ENCODE results near the gene NXPE2.

The NXPE2 gene

GRCh38 chr11:114666760-114667159, 11.6 kb upstream of the NXPE2 start:
- Histone ChIP-seq H3K9ac (ENCODE audit: low read length) (no peak overlapping the region), H3K9me3 (ENCODE audit: insufficient read depth, low read length) (no peaks in the 10 kb centered on the region), H3K79me2 (ENCODE audit: insufficient read depth, low read length) (no peaks in the 10 kb centered on the region), H3K36me3 (ENCODE audit: low read length) (no peaks in the 10 kb centered on the region), H3K9me2 (replicated peaks; ENCODE audit: insufficient read depth, low read length) (no peaks in the 10 kb centered on the region), H3K4me3 (ENCODE audit: insufficient read depth, low read length, poor library complexity, severe bottlenecking) (no peak overlapping the region), H3K27ac (ENCODE audit: low read depth, low read length) (no peak overlapping the region), H3K27me3 (ENCODE audit: low read length) (no peaks in the 10 kb centered on the region), H4K20me1 (ENCODE audit: low read depth, low read length) (no peaks in the 10 kb centered on the region), H3K4me2 (ENCODE audit: low read depth, low read length, poor library complexity, severe bottlenecking) (no peak overlapping the region), H3F3A (ENCODE audit: insufficient read depth) (no peaks in the 10 kb centered on the region), H2AFZ (ENCODE audit: low read depth, low read length, severe bottlenecking) (no peak overlapping the region)
- no peak for TF ChIP-seq EZH2phosphoT487 (conservative IDR thresholded peaks at IDR 0.05; ENCODE audit: low read length)
- TF ChIP-seq, protein P1, sequence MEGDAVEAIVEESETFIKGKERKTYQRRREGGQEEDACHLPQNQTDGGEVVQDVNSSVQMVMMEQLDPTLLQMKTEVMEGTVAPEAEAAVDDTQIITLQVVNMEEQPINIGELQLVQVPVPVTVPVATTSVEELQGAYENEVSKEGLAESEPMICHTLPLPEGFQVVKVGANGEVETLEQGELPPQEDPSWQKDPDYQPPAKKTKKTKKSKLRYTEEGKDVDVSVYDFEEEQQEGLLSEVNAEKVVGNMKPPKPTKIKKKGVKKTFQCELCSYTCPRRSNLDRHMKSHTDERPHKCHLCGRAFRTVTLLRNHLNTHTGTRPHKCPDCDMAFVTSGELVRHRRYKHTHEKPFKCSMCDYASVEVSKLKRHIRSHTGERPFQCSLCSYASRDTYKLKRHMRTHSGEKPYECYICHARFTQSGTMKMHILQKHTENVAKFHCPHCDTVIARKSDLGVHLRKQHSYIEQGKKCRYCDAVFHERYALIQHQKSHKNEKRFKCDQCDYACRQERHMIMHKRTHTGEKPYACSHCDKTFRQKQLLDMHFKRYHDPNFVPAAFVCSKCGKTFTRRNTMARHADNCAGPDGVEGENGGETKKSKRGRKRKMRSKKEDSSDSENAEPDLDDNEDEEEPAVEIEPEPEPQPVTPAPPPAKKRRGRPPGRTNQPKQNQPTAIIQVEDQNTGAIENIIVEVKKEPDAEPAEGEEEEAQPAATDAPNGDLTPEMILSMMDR (IDR thresholded peaks at IDR 0.05; ENCODE audit: insufficient read depth, low read length, poor library complexity, severe bottlenecking) = no peak

DNA sequence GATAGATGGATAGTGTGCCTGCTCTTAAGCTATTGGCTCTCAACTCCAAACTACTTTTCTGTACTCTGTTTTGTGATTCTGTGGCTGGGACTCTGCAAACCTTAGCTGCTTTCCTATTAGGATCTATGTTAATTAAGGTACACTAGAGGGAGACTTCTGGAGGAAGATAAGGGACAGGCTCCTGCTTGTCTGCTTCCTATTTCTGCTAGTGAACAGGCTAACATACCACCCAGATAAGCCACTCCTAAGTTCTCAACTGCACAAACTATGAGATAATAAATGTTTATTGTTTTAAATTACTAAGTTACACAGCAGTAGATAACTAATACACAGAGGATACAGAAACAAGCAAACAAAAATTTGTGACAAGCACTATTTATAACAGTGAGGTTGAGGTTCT, 10.2 kb upstream of the NXPE2 start:
- TF ChIP-seq, protein P1 (IDR thresholded peaks at IDR 0.05; ENCODE audit: insufficient read depth, low read length, poor library complexity, severe bottlenecking) = no peak
- TF ChIP-seq EZH2phosphoT487 (conservative IDR thresholded peaks at IDR 0.05; ENCODE audit: low read length) = no peak
- Histone ChIP-seq H3K9me2 (replicated peaks; ENCODE audit: insufficient read depth, low read length) (no peaks in the 10 kb centered on the region), H4K20me1 (ENCODE audit: low read depth, low read length) (no peaks in the 10 kb centered on the region), H3K9me3 (ENCODE audit: insufficient read depth, low read length) (no peaks in the 10 kb centered on the region), H2AFZ (ENCODE audit: low read depth, low read length, severe bottlenecking) (no peak overlapping the region), H3K36me3 (ENCODE audit: low read length) (no peaks in the 10 kb centered on the region), H3K9ac (ENCODE audit: low read length) (no peak overlapping the region), H3K4me3 (ENCODE audit: insufficient read depth, low read length, poor library complexity, severe bottlenecking) (no peak overlapping the region), H3K27ac (ENCODE audit: low read depth, low read length) (no peak overlapping the region), H3K79me2 (ENCODE audit: insufficient read depth, low read length) (no peaks in the 10 kb centered on the region), H3F3A (ENCODE audit: insufficient read depth) (no peaks in the 10 kb centered on the region), H3K4me2 (ENCODE audit: low read depth, low read length, poor library complexity, severe bottlenecking) (no peak overlapping the region), H3K27me3 (ENCODE audit: low read length) (no peaks in the 10 kb centered on the region)

GRCh38 chr11:114673661-114674060, 4.7 kb upstream of the NXPE2 start:
- Histone ChIP-seq H3K27ac (ENCODE audit: low read depth, low read length) (no peak overlapping the region), H3K79me2 (ENCODE audit: insufficient read depth, low read length) (no peaks in the 10 kb centered on the region), H3K9me2 (replicated peaks; ENCODE audit: insufficient read depth, low read length) (no peaks in the 10 kb centered on the region), H3K4me2 (ENCODE audit: low read depth, low read length, poor library complexity, severe bottlenecking) (no peak overlapping the region), H3K36me3 (ENCODE audit: low read length) (no peaks in the 10 kb centered on the region), H3F3A (ENCODE audit: insufficient read depth) (no peaks in the 10 kb centered on the region), H3K4me3 (ENCODE audit: insufficient read depth, low read length, poor library complexity, severe bottlenecking) (no peak overlapping the region), H4K20me1 (ENCODE audit: low read depth, low read length) (no peaks in the 10 kb centered on the region), H3K9me3 (ENCODE audit: insufficient read depth, low read length) (no peaks in the 10 kb centered on the region), H3K27me3 (ENCODE audit: low read length) (no peaks in the 10 kb centered on the region), H2AFZ (ENCODE audit: low read depth, low read length, severe bottlenecking) (no peak overlapping the region), H3K9ac (ENCODE audit: low read length) (no peak overlapping the region)
- TF ChIP-seq EZH2phosphoT487 (conservative IDR thresholded peaks at IDR 0.05; ENCODE audit: low read length) = no peak
- TF ChIP-seq, protein P1 (IDR thresholded peaks at IDR 0.05; ENCODE audit: insufficient read depth, low read length, poor library complexity, severe bottlenecking) = no peak
